Mammary epithelial cell (primary cell): Measurements from ENCODE around the gene GPER1.

Source experiments
- CTCF ChIP-seq, 2 donors: IDR thresholded peaks in 1 of 2; conservative IDR thresholded peaks in 1 of 2; 2 replicates each; pipeline ENCODE4 v1.5.1; 2011 to 2012; ENCODE audit warnings: inconsistent platforms in 2 of 2, low read length in 2 of 2, mild to moderate bottlenecking in 2 of 2, control low read depth in 1 of 2, low read depth in 1 of 2; ENCODE audit not compliant: insufficient read depth in 1 of 2; ENCODE audit errors: extremely low read depth in 1 of 2
- EZH2 ChIP-seq: IDR thresholded peaks from 2 replicates; pipeline ENCODE4 v1.6.1; 2012; ENCODE audit warnings: low read length, inconsistent platforms, borderline replicate concordance

DNA sequence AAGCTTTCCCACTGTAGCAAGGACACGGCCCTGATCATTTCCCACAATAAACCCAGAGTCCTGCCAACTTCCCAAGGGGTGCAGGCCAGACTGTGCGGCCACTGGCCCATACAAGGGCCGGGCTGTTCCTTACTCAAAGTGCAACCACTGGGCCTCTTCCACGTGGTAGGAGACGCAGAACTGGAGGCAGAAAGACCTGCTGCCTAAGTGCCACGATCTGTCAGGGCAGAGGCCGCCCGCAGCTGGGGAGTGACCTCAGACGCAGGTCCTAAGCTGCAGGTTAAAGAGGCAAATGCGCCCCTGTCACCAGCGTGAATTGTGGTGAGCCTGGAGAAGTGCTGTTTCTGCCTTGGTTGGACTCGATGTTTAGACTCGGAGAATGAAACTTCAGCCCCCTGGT lies 26.2 kb downstream of the GPER1 start:
- TF ChIP-seq CTCF (conservative IDR thresholded peaks at IDR 0.05 in 1 of 2, IDR thresholded peaks at IDR 0.05 in 1 of 2; ENCODE audit: extremely low read depth in 1 of 2, insufficient read depth in 1 of 2, low read depth in 1 of 2, low read length in 2 of 2) (no peak), EZH2 (no peak)
